Measurements from ENCODE around the gene ATP6V1C2.

- TF ChIP-seq CTCF (conservative IDR thresholded peaks at IDR 0.05; ENCODE audit: low read length) (no peak), EZH2phosphoT487 (IDR thresholded peaks at IDR 0.05; ENCODE audit: borderline replicate concordance) (no peak)
Measured at GRCh38 chr2:10802657-10803056, 81.2 kb downstream of the ATP6V1C2 start.
